Measurements from ENCODE around the gene GPR180. TPM values are rescaled to one million over a fixed set of nuclear protein-coding genes. Genes with fewer than 3 reads are reported as not detected.

GPR180 gene
- total and polyA plus RNA-seq, 2 experiments from 2014 or later: 3.7 to 9.5 TPM

- Histone ChIP-seq H3K9me2 (ENCODE audit: insufficient read depth) (no peaks in the 10 kb centered on the region), H3F3A (replicated peaks; ENCODE audit: low read depth) (no peaks in the 10 kb centered on the region), H3K4me3 (no peak overlapping the region), H3K4me2 (no peak overlapping the region), H3K79me2 (replicated peaks; ENCODE audit: insufficient read depth) (no peaks in the 10 kb centered on the region), H3K4me1 (ENCODE audit: insufficient read depth) (no peaks in the 10 kb centered on the region), H3K27ac (ENCODE audit: low read depth) (no peak overlapping the region), H3K36me3 (ENCODE audit: insufficient read depth) (no peaks in the 10 kb centered on the region), H4K20me1 (replicated peaks; ENCODE audit: insufficient read depth) (no peaks in the 10 kb centered on the region), H2AFZ (no peak overlapping the region), H3K27me3 (ENCODE audit: insufficient read depth) (no peaks in the 10 kb centered on the region)
- TF ChIP-seq REST (IDR thresholded peaks at IDR 0.05; ENCODE audit: unreplicated experiment) (no peak), EZH2phosphoT487 (IDR thresholded peaks at IDR 0.05; ENCODE audit: unreplicated experiment) (no peak), CTCF (conservative IDR thresholded peaks at IDR 0.05; ENCODE audit: low read depth in 2 of 2) (no peak), CREB1 (CRISPR knock-in tag; IDR thresholded peaks at IDR 0.05; ENCODE audit: low read depth) (no peak), JUNB (IDR thresholded peaks at IDR 0.05; ENCODE audit: unreplicated experiment) (no peak), STAT1 (IDR thresholded peaks at IDR 0.05; ENCODE audit: unreplicated experiment) (no peak), NANOG (IDR thresholded peaks at IDR 0.05; ENCODE audit: borderline replicate concordance) (no peak), EZH2 (IDR thresholded peaks at IDR 0.05; ENCODE audit: low read depth, unreplicated experiment) (no peak), ETS1 (IDR thresholded peaks at IDR 0.05) (no peak), ZNF331 (CRISPR knock-in tag; IDR thresholded peaks at IDR 0.05; ENCODE audit: low read depth) (no peak), ZNF462 (CRISPR knock-in tag; IDR thresholded peaks at IDR 0.05) (no peak), ZNF114 (CRISPR knock-in tag; IDR thresholded peaks at IDR 0.05) (no peak), POLR2AphosphoS5 (IDR thresholded peaks at IDR 0.05; ENCODE audit: low read depth) (no peak)
- H3K27ac Mint-ChIP-seq: no peak overlapping the region
- H3K9me3 Mint-ChIP-seq: no peaks in the 10 kb centered on the region
- no peak for ATAC-seq
- H3K4me3 Mint-ChIP-seq: no peak overlapping the region
- H3K36me3 Mint-ChIP-seq (ENCODE audit: low read depth): no peaks in the 10 kb centered on the region
- no peaks in the 10 kb centered on the region for H3K27me3 Mint-ChIP-seq (ENCODE audit: insufficient read depth, low read depth, poor library complexity)
- peaks cover 4% of the 10 kb centered on the region; the same call in 1 of the 3 replicates for H3K4me1 Mint-ChIP-seq
- peak; percentile 29 for DNase-seq (ENCODE audit: low spot score)
Observed at GRCh38 chr13:94558716-94559115, 42.9 kb upstream of the GPR180 start.
